HEK293 (cell line): ENCODE data around the gene RHBDD1.

Source experiments
- CTCF ChIA-PET: fragments of 350-600 bp; formaldehyde crosslinking; extraction: SDS; loops from one replicate; lab custom pipeline; 2021; ENCODE audit warnings: antibody characterized with exemption; lab: Yijun Ruan, JAX
- POLR2A ChIA-PET: fragments of 300-600 bp; formaldehyde crosslinking; extraction: SDS; loops from one replicate; lab custom pipeline; 2020; ENCODE audit warnings: antibody characterized with exemption, inconsistent platforms; lab: Yijun Ruan, JAX
- H3K27ac ChIP-seq: fragments of 200-500 bp; sonication (Bioruptor generic); 2 replicates; pipeline ENCODE4 v1.5.1; 2014; ENCODE audit warnings: low read depth, low read length, control low read depth, inconsistent platforms; ENCODE audit errors: extremely low read depth
- H3K36me3 ChIP-seq, 2 experiments: fragments of 200-500 bp in 1 of 2; sonication (Bioruptor generic) in 1 of 2; 1 replicate in 1 of 2; 2 replicates in 1 of 2; pipeline ENCODE4 v1.5.1; 2014 to 2017; ENCODE audit warnings: inconsistent platforms in 2 of 2, low read length in 2 of 2; ENCODE audit not compliant: control insufficient read depth in 2 of 2, insufficient read depth in 1 of 2
- H3K4me1 ChIP-seq: fragments of 200-500 bp; sonication (Bioruptor generic); 2 replicates; pipeline ENCODE4 v1.5.1; 2014; ENCODE audit warnings: mild to moderate bottlenecking, low read length, inconsistent platforms; ENCODE audit not compliant: control insufficient read depth, insufficient read depth
- H3K4me3 ChIP-seq: 2 replicates; pipeline ENCODE4 v1.5.1; 2011; ENCODE audit warnings: low read depth, mild to moderate bottlenecking, control low read depth, low read length, moderate library complexity
- H3K9me3 ChIP-seq: fragments of 200-500 bp; sonication (Bioruptor generic); 2 replicates; pipeline ENCODE4 v1.5.1; 2014; ENCODE audit warnings: low read depth, low read length, inconsistent platforms; ENCODE audit not compliant: control insufficient read depth, insufficient read depth
- KLF16 ChIP-seq: fragments of 450-650 bp; formaldehyde crosslinking; IDR thresholded peaks from 2 replicates; pipeline ENCODE4 v1.5.1; 2017; ENCODE audit warnings: missing biosample characterization, missing genetic modification characterization
- OVOL3 ChIP-seq: fragments of 450-650 bp; formaldehyde crosslinking; IDR thresholded peaks from 2 replicates; pipeline ENCODE4 v1.5.1; 2016; ENCODE audit warnings: missing biosample characterization, missing genetic modification characterization
- PRDM4 ChIP-seq: fragments of 450-650 bp; formaldehyde crosslinking; IDR thresholded peaks from 2 replicates; pipeline ENCODE4 v1.5.1; 2017; ENCODE audit warnings: missing biosample characterization, missing genetic modification characterization
- REST ChIP-seq: fragments of 450-650 bp; formaldehyde crosslinking; IDR thresholded peaks from 2 replicates; pipeline ENCODE4 v1.5.1; 2016; ENCODE audit warnings: missing biosample characterization, missing genetic modification characterization
- SALL2 ChIP-seq: fragments of 450-650 bp; formaldehyde crosslinking; IDR thresholded peaks from 2 replicates; pipeline ENCODE4 v1.5.0; 2017; ENCODE audit warnings: missing biosample characterization, mild to moderate bottlenecking, missing genetic modification characterization, borderline replicate concordance
- SCRT2 ChIP-seq: fragments of 450-650 bp; formaldehyde crosslinking; IDR thresholded peaks from 2 replicates; pipeline ENCODE4 v1.5.1; 2016; ENCODE audit warnings: missing biosample characterization, missing genetic modification characterization
- SETDB1 ChIP-seq: IDR thresholded peaks from one replicate; pipeline ENCODE4 v1.6.1; 2017; ENCODE audit warnings: mild to moderate bottlenecking, low read length, moderate library complexity, mixed read lengths; ENCODE audit not compliant: insufficient read length
- SP7 ChIP-seq: fragments of 450-650 bp; formaldehyde crosslinking; IDR thresholded peaks from 2 replicates; pipeline ENCODE4 v1.5.1; 2016; ENCODE audit warnings: missing biosample characterization, missing genetic modification characterization
- WT1 ChIP-seq: fragments of 450-650 bp; formaldehyde crosslinking; IDR thresholded peaks from 2 replicates; pipeline ENCODE4 v1.5.1; 2016; ENCODE audit warnings: missing biosample characterization, missing genetic modification characterization
- ZBTB48 ChIP-seq: fragments of 450-650 bp; formaldehyde crosslinking; IDR thresholded peaks from 2 replicates; pipeline ENCODE4 v1.5.1; 2016; ENCODE audit warnings: missing biosample characterization, missing genetic modification characterization
- ZBTB7A ChIP-seq: fragments of 450-650 bp; formaldehyde crosslinking; IDR thresholded peaks from 2 replicates; pipeline ENCODE4 v1.5.1; 2016; ENCODE audit warnings: low read depth, missing biosample characterization, missing genetic modification characterization
- ZFP69B ChIP-seq: fragments of 450-650 bp; formaldehyde crosslinking; IDR thresholded peaks from 2 replicates; pipeline ENCODE4 v1.5.1; 2016; ENCODE audit warnings: missing biosample characterization, missing genetic modification characterization
- ZIC2 ChIP-seq: fragments of 450-650 bp; formaldehyde crosslinking; IDR thresholded peaks from 2 replicates; pipeline ENCODE4 v1.5.1; 2016; ENCODE audit warnings: missing biosample characterization, missing genetic modification characterization
- ZNF138 ChIP-seq: fragments of 450-650 bp; formaldehyde crosslinking; IDR thresholded peaks from 2 replicates; pipeline ENCODE4 v1.5.1; 2016; ENCODE audit warnings: missing biosample characterization, missing genetic modification characterization, borderline replicate concordance
- ZNF146 ChIP-seq: fragments of 450-650 bp; formaldehyde crosslinking; IDR thresholded peaks from 2 replicates; pipeline ENCODE4 v1.5.1; 2016; ENCODE audit warnings: missing biosample characterization, missing genetic modification characterization
- ZNF239 ChIP-seq: fragments of 450-650 bp; formaldehyde crosslinking; IDR thresholded peaks from 2 replicates; pipeline ENCODE4 v1.5.1; 2016; ENCODE audit warnings: missing biosample characterization, missing genetic modification characterization
- ZNF274 ChIP-seq, 2 experiments: fragments of 200-500 bp in 1 of 2; fragments of 450-650 bp in 1 of 2; sonication (Bioruptor generic) in 1 of 2; formaldehyde crosslinking in 1 of 2; IDR thresholded peaks; 2 replicates each; pipeline versions ENCODE4 v1.5.1 to v1.6.1; 2014 to 2016; ENCODE audit warnings: borderline replicate concordance in 1 of 2, inconsistent platforms in 1 of 2, low read length in 1 of 2, missing biosample characterization in 1 of 2, missing genetic modification characterization in 1 of 2
- ZNF302 ChIP-seq: fragments of 450-650 bp; formaldehyde crosslinking; IDR thresholded peaks from 2 replicates; pipeline ENCODE4 v1.5.1; 2016; ENCODE audit warnings: missing biosample characterization, missing genetic modification characterization, low read depth
- ZNF311 ChIP-seq: fragments of 450-650 bp; formaldehyde crosslinking; IDR thresholded peaks from 2 replicates; pipeline ENCODE4 v1.5.1; 2017; ENCODE audit warnings: missing biosample characterization, missing genetic modification characterization, borderline replicate concordance
- ZNF394 ChIP-seq: fragments of 450-650 bp; formaldehyde crosslinking; IDR thresholded peaks from 2 replicates; pipeline ENCODE4 v1.5.1; 2016; ENCODE audit warnings: missing biosample characterization, missing genetic modification characterization, mild to moderate bottlenecking, moderate library complexity, borderline replicate concordance
- ZNF449 ChIP-seq: fragments of 450-650 bp; formaldehyde crosslinking; IDR thresholded peaks from 2 replicates; pipeline ENCODE4 v1.5.1; 2017; ENCODE audit warnings: missing biosample characterization, mild to moderate bottlenecking, missing genetic modification characterization, moderate library complexity
- ZNF549 ChIP-seq: fragments of 450-650 bp; IDR thresholded peaks from 2 replicates; pipeline ENCODE4 v1.5.1; 2018; ENCODE audit warnings: missing biosample characterization, missing genetic modification characterization, mild to moderate bottlenecking, inconsistent platforms, moderate library complexity
- ZNF571 ChIP-seq: fragments of 450-650 bp; formaldehyde crosslinking; IDR thresholded peaks from 2 replicates; pipeline ENCODE4 v1.5.0; 2017; ENCODE audit warnings: missing biosample characterization, missing genetic modification characterization
- ZNF585B ChIP-seq: fragments of 450-650 bp; formaldehyde crosslinking; IDR thresholded peaks from 2 replicates; pipeline ENCODE4 v1.5.1; 2016; ENCODE audit warnings: missing biosample characterization, missing genetic modification characterization
- ZNF629 ChIP-seq: fragments of 450-650 bp; formaldehyde crosslinking; IDR thresholded peaks from 2 replicates; pipeline ENCODE4 v1.5.1; 2017; ENCODE audit warnings: missing biosample characterization, missing genetic modification characterization
- ZNF677 ChIP-seq: fragments of 450-650 bp; IDR thresholded peaks from 2 replicates; pipeline ENCODE4 v1.5.0; 2018; ENCODE audit warnings: missing biosample characterization, mild to moderate bottlenecking, missing genetic modification characterization, moderate library complexity
- ZSCAN18 ChIP-seq: fragments of 450-650 bp; formaldehyde crosslinking; IDR thresholded peaks from 2 replicates; pipeline ENCODE4 v1.5.1; 2016; ENCODE audit warnings: missing biosample characterization, missing genetic modification characterization

RHBDD1 gene

GRCh38 chr2:227013330-227013729, 177.5 kb downstream of the RHBDD1 start (continued):
- TF ChIP-seq ZNF138 (no peak), ZBTB48 (no peak), SALL2 (tag by site-specific recombination) (no peak), ZNF571 (no peak)

GRCh38 chr2:227013881-227014280, 178.0 kb downstream of the RHBDD1 start:
- H3K27ac ChIP-seq: no peak overlapping the region
- CTCF ChIA-PET: no interaction called here
- POLR2A ChIA-PET: no interaction called here
- H3K9me3 ChIP-seq: no peaks in the 10 kb centered on the region
- no peaks in the 10 kb centered on the region for H3K36me3 ChIP-seq
- TF ChIP-seq OVOL3: no peak
- no peak for TF ChIP-seq KLF16 (tag by site-specific recombination)
- no peak for TF ChIP-seq ZSCAN18 (tag by site-specific recombination)
- TF ChIP-seq REST (tag by site-specific recombination): no peak
- no peak for TF ChIP-seq SETDB1
- TF ChIP-seq ZNF311: no peak
- no peak for TF ChIP-seq ZNF677
- no peak for TF ChIP-seq ZNF239 (tag by site-specific recombination)
- TF ChIP-seq ZFP69B: no peak
- TF ChIP-seq PRDM4 (tag by site-specific recombination): no peak
- no peaks in the 10 kb centered on the region for H3K4me1 ChIP-seq
- H3K4me3 ChIP-seq: no peak overlapping the region

GRCh38 chr2:227016894-227017293, 181.0 kb downstream of the RHBDD1 start:
- Histone ChIP-seq H3K4me3 (no peak overlapping the region), H3K4me1 (no peaks in the 10 kb centered on the region), H3K27ac (no peak overlapping the region), H3K9me3 (no peaks in the 10 kb centered on the region), H3K36me3 (no peaks in the 10 kb centered on the region)
- POLR2A ChIA-PET: no interaction called here
- CTCF ChIA-PET: interaction anchor here (0.7 kb wide), 1 partner anchor 31 kb away, joined by 5 read pairs; no protein-coding TSS in a partner anchor
- no peak for TF ChIP-seq SCRT2 (tag by site-specific recombination)
- TF ChIP-seq ZBTB7A (tag by site-specific recombination): no peak
- no peak for TF ChIP-seq SP7 (tag by site-specific recombination)
- TF ChIP-seq ZNF585B (tag by site-specific recombination): no peak
- TF ChIP-seq ZNF449 (tag by site-specific recombination): no peak
- TF ChIP-seq WT1: no peak
- no peak for TF ChIP-seq ZNF629 (tag by site-specific recombination)
- TF ChIP-seq ZNF302 (tag by site-specific recombination): no peak
- TF ChIP-seq ZIC2 (tag by site-specific recombination): no peak
- no peak for TF ChIP-seq ZNF394 (tag by site-specific recombination)
- no peak for TF ChIP-seq ZNF146
- TF ChIP-seq ZNF274 (IDR thresholded peaks at IDR 0.05; ENCODE audit: low read length): no peak
- TF ChIP-seq ZNF274 (tag by site-specific recombination; IDR thresholded peaks at IDR 0.05; ENCODE audit: borderline replicate concordance): no peak
- TF ChIP-seq ZNF549: no peak
